Endodermal cell (in vitro differentiated cells): ENCODE data around the gene CIT. TPM values are rescaled to one million over a fixed set of nuclear protein-coding genes. Genes with fewer than 3 reads are reported as not detected.
"Not testable (repeated sequence)": the region's sequence is repeated elsewhere in the genome, so short reads cannot be mapped to it uniquely, and the experiment has no call there.

Source experiments
- DNase-seq: peaks from one replicate; pipeline ENCODE4 v3.0.0-alpha.2; 2017
- H3K27ac ChIP-seq: 2 replicates; pipeline ENCODE4 v1.5.1; 2013; ENCODE audit warnings: mild to moderate bottlenecking, low read depth, low read length, moderate library complexity
- H3K27me3 ChIP-seq: 2 replicates; pipeline ENCODE4 v1.6.1; 2013; ENCODE audit warnings: mild to moderate bottlenecking, low read length, moderate library complexity; ENCODE audit not compliant: insufficient read depth, control insufficient read depth, poor library complexity, severe bottlenecking
- H3K36me3 ChIP-seq: 2 replicates; pipeline ENCODE4 v1.7.0; 2013; ENCODE audit warnings: mild to moderate bottlenecking, low read length, moderate library complexity; ENCODE audit not compliant: control insufficient read depth, insufficient read depth
- H3K4me1 ChIP-seq: one replicate; pipeline ENCODE4 v1.7.0; 2013; ENCODE audit warnings: low read length; ENCODE audit not compliant: control insufficient read depth, insufficient read depth
- H3K4me3 ChIP-seq: 2 replicates; pipeline ENCODE4 v1.5.1; 2013; ENCODE audit warnings: mild to moderate bottlenecking, low read length, moderate library complexity
- H3K9ac ChIP-seq: 2 replicates; pipeline ENCODE4 v1.6.1; 2013; ENCODE audit warnings: mild to moderate bottlenecking, low read length, moderate library complexity; ENCODE audit not compliant: poor library complexity, severe bottlenecking; ENCODE audit errors: extremely low read depth
- H3K9me3 ChIP-seq: 2 replicates; pipeline ENCODE4 v1.6.1; 2013; ENCODE audit warnings: mild to moderate bottlenecking, low read length, moderate library complexity; ENCODE audit not compliant: control insufficient read depth
- H3K27ac Mint-ChIP-seq: 2 replicates; pipeline ENCODE4 v1.8.0; 2020; ENCODE audit warnings: mixed read lengths
- H3K27me3 Mint-ChIP-seq: 2 replicates; pipeline ENCODE4 v1.8.0; 2021; ENCODE audit warnings: mild to moderate bottlenecking, mixed read lengths; ENCODE audit not compliant: insufficient read depth
- H3K36me3 Mint-ChIP-seq: 2 replicates; pipeline ENCODE4 v1.8.0; 2020; ENCODE audit warnings: low read depth, mixed read lengths
- H3K4me1 Mint-ChIP-seq: 2 replicates; pipeline ENCODE4 v1.8.0; 2020; ENCODE audit warnings: mixed read lengths
- H3K4me3 Mint-ChIP-seq: 2 replicates; pipeline ENCODE4 v1.8.0; 2020; ENCODE audit warnings: mild to moderate bottlenecking, moderate library complexity, mixed read lengths
- H3K9me3 Mint-ChIP-seq: 2 replicates; pipeline ENCODE4 v1.8.0; 2020; ENCODE audit warnings: mild to moderate bottlenecking, mixed read lengths
- CTCF ChIP-seq: fragments of 200-600 bp; sonication (generic); conservative IDR thresholded peaks from 2 replicates; pipeline ENCODE4 v1.5.0; 2021; ENCODE audit warnings: antibody characterized with exemption, mild to moderate bottlenecking
- WGBS, 2 experiments: methylation state at CpG; one replicate each; pipeline versions ENCODE4 v1.1.5 to v1.1.7; 2013; ENCODE audit warnings: missing lambda C conversion rate in 2 of 2, mixed read lengths in 1 of 2; ENCODE audit not compliant: insufficient coverage in 1 of 2, insufficient read length in 1 of 2; 5-methylcytosine and 5-hydroxymethylcytosine counted together
- total RNA-seq, 2 donors: library from RNA; stranded (reverse); fragmentation: NEBNext Ultra II Directional in 1 of 2; extraction: Animal tissue kit (Norgen Biotek cat#: 25700) in 1 of 2; gene quantifications; 2 replicates in 1 of 2; 3 replicates in 1 of 2; pipeline ENCODE4 v1.2.1, GENCODE V29; 2021

Gene CIT
- total RNA-seq, 2 donors from 2014 or later: 57.3 to 79.1 TPM

- TF ChIP-seq CTCF: peak; percentile 91
- no peak overlapping the region for H3K4me3 ChIP-seq
- H3K4me1 Mint-ChIP-seq: no peaks in the 10 kb centered on the region
- H3K27ac Mint-ChIP-seq: no peak overlapping the region
- peaks cover 2% of the 10 kb centered on the region for H3K9me3 Mint-ChIP-seq
- 9 to 36% methylated on average over 3 to 5 of the region's 5 CpGs for WGBS, 2 experiments
- H3K9me3 ChIP-seq: no peaks in the 10 kb centered on the region
- H3K27me3 ChIP-seq: no peaks in the 10 kb centered on the region
- H3K27me3 Mint-ChIP-seq: no peaks in the 10 kb centered on the region
- no peak overlapping the region for H3K9ac ChIP-seq
- no peaks in the 10 kb centered on the region for H3K36me3 Mint-ChIP-seq
- peak; percentile 97 for DNase-seq
- H3K4me3 Mint-ChIP-seq: no peak overlapping the region
- H3K4me1 ChIP-seq: no peaks in the 10 kb centered on the region
- H3K27ac ChIP-seq: no peak overlapping the region
- no peaks in the 10 kb centered on the region for H3K36me3 ChIP-seq
Observed at GRCh38 chr12:119902084-119902509, 25.0 kb upstream of the CIT start.

- H3K9ac ChIP-seq: no peak overlapping the region
- Mint-ChIP-seq H3K36me3 (no peaks in the 10 kb centered on the region), H3K27ac (no peak overlapping the region), H3K27me3 (no peaks in the 10 kb centered on the region), H3K4me1 (no peaks in the 10 kb centered on the region), H3K4me3 (no peak overlapping the region), H3K9me3 (peaks cover 2% of the 10 kb centered on the region)
- H3K27me3 ChIP-seq: no peaks in the 10 kb centered on the region
- no peaks in the 10 kb centered on the region for H3K36me3 ChIP-seq
- 94 to 100% methylated on average over 1 to 2 of the region's 2 CpGs for WGBS, 2 experiments
- TF ChIP-seq CTCF: no peak
- no peak overlapping the region for H3K27ac ChIP-seq
- no peaks in the 10 kb centered on the region for H3K9me3 ChIP-seq
- no peak for DNase-seq
- H3K4me1 ChIP-seq: no peaks in the 10 kb centered on the region
- no peak overlapping the region for H3K4me3 ChIP-seq
Observed at GRCh38 chr12:119901670-119902069, 24.6 kb upstream of the CIT start.

GRCh38 chr12:119894916-119895315 lies 17.8 kb upstream of the CIT start:
- no peak for TF ChIP-seq CTCF
- H3K36me3 Mint-ChIP-seq: no peaks in the 10 kb centered on the region
- H3K4me3 ChIP-seq: no peak overlapping the region
- H3K9me3 Mint-ChIP-seq: peaks cover 2% of the 10 kb centered on the region
- no peaks in the 10 kb centered on the region for H3K9me3 ChIP-seq
- 92% methylated on average over 1 of the region's 1 CpG; no CpG with 5 or more reads in 1 of the 2 experiments for WGBS, 2 experiments
- H3K27ac ChIP-seq: no peak overlapping the region
- no peak overlapping the region for H3K4me3 Mint-ChIP-seq
- H3K27ac Mint-ChIP-seq: no peak overlapping the region
- H3K4me1 Mint-ChIP-seq: no peaks in the 10 kb centered on the region
- no peaks in the 10 kb centered on the region for H3K27me3 ChIP-seq
- H3K36me3 ChIP-seq: no peaks in the 10 kb centered on the region
- H3K9ac ChIP-seq: no peak overlapping the region
- H3K4me1 ChIP-seq: no peaks in the 10 kb centered on the region
- peak; percentile 21 for DNase-seq
- H3K27me3 Mint-ChIP-seq: no peaks in the 10 kb centered on the region

- H3K36me3 ChIP-seq, H3K36me3 Mint-ChIP-seq, H3K4me3 Mint-ChIP-seq, H3K9me3 ChIP-seq, H3K27me3 Mint-ChIP-seq, H3K27ac Mint-ChIP-seq, H3K9ac ChIP-seq, H3K4me1 Mint-ChIP-seq, H3K4me3 ChIP-seq, H3K27ac ChIP-seq, H3K27me3 ChIP-seq, H3K4me1 ChIP-seq: not testable (repeated sequence)
- peaks cover 15% of the 10 kb centered on the region for H3K9me3 Mint-ChIP-seq
- 44% methylated on average over 1 of the region's 1 CpG; no CpG with 5 or more reads in 1 of the 2 experiments for WGBS, 2 experiments
- peak; percentile 66 for DNase-seq
Observed at GRCh38 chr12:119892611-119893010, 15.5 kb upstream of the CIT start.
